SK-N-SH treated with all-trans-retinoic acid at 6 μM for 48 hours (cell line): Measurements from ENCODE around the gene ARHGEF37.
A peak's percentile ranks its signal among the peaks of the same experiment; 100 is the strongest.
"Not testable (repeated sequence)": the region's sequence is repeated elsewhere in the genome, so short reads cannot be mapped to it uniquely, and the experiment has no call there.

Experiments used
- ATAC-seq: fragments of 200-7000 bp; cut with Tn5 transposase; 3 replicates; pipeline ENCODE4 v1.9.1; 2020; ENCODE audit warnings: mild to moderate bottlenecking, moderate library complexity
- ARNTL ChIP-seq: fragments of 450-650 bp; formaldehyde crosslinking; IDR thresholded peaks from 2 replicates; pipeline ENCODE4 v1.5.0; 2020; ENCODE audit warnings: low read depth, mild to moderate bottlenecking, moderate library complexity, borderline replicate concordance
- BACH2 ChIP-seq: fragments of 250-450 bp; sonication (Bioruptor Pico); IDR thresholded peaks from 2 replicates; pipeline ENCODE4 v1.9.0; 2021; ENCODE audit warnings: mild to moderate bottlenecking, borderline replicate concordance
- CREB5 ChIP-seq: fragments of 250-450 bp; sonication (Bioruptor Pico); IDR thresholded peaks from 2 replicates; pipeline ENCODE4 v1.5.1; 2020; ENCODE audit warnings: low read depth, mild to moderate bottlenecking, moderate library complexity
- ESRRG ChIP-seq: fragments of 250-450 bp; sonication (Bioruptor Pico); IDR thresholded peaks from 2 replicates; pipeline ENCODE4 v1.6.1; 2021; ENCODE audit warnings: mild to moderate bottlenecking
- GLIS3 ChIP-seq: fragments of 250-450 bp; sonication (Bioruptor Pico); IDR thresholded peaks from 2 replicates; pipeline ENCODE4 v1.5.0; 2020; ENCODE audit warnings: mild to moderate bottlenecking, moderate library complexity
- ISL1 ChIP-seq: fragments of 250-450 bp; sonication (Bioruptor Pico); IDR thresholded peaks from 2 replicates; pipeline ENCODE4 v2.1.2; 2022; ENCODE audit warnings: mild to moderate bottlenecking, moderate library complexity
- OSR1 ChIP-seq: fragments of 250-450 bp; sonication (Bioruptor Pico); IDR thresholded peaks from 2 replicates; pipeline ENCODE4 v1.8.0; 2022; ENCODE audit warnings: moderate library complexity, mild to moderate bottlenecking, inconsistent platforms
- PATZ1 ChIP-seq: fragments of 250-450 bp; sonication (Bioruptor Pico); IDR thresholded peaks from 2 replicates; pipeline ENCODE4 v1.8.0; 2020; ENCODE audit warnings: mild to moderate bottlenecking, moderate library complexity, borderline replicate concordance
- POU6F1 ChIP-seq: fragments of 250-450 bp; sonication (Bioruptor Pico); IDR thresholded peaks from 2 replicates; pipeline ENCODE4 v1.8.0; 2021; ENCODE audit warnings: low read depth, mild to moderate bottlenecking, moderate library complexity, borderline replicate concordance
- PPARA ChIP-seq: fragments of 250-450 bp; sonication (Bioruptor Pico); IDR thresholded peaks from 2 replicates; pipeline ENCODE4 v1.5.0; 2020; ENCODE audit warnings: mild to moderate bottlenecking, borderline replicate concordance
- RARB ChIP-seq: fragments of 250-450 bp; sonication (Bioruptor Pico); IDR thresholded peaks from 2 replicates; pipeline ENCODE4 v1.8.0; 2021; ENCODE audit warnings: mild to moderate bottlenecking, moderate library complexity
- SNAI2 ChIP-seq: fragments of 250-450 bp; sonication (Bioruptor Pico); IDR thresholded peaks from 2 replicates; pipeline ENCODE4 v1.5.0; 2020; ENCODE audit warnings: mild to moderate bottlenecking, moderate library complexity
- TCF4 ChIP-seq: fragments of 250-450 bp; sonication (Bioruptor Pico); IDR thresholded peaks from 2 replicates; pipeline ENCODE4 v1.8.0; 2021; ENCODE audit warnings: mild to moderate bottlenecking, moderate library complexity, borderline replicate concordance
- TOX ChIP-seq: fragments of 250-450 bp; sonication (Bioruptor Pico); IDR thresholded peaks from 2 replicates; pipeline ENCODE4 v1.8.0; 2021; ENCODE audit warnings: mild to moderate bottlenecking, moderate library complexity, borderline replicate concordance
- TSHZ2 ChIP-seq: fragments of 250-450 bp; sonication (Bioruptor Pico); IDR thresholded peaks from 2 replicates; pipeline ENCODE4 v1.5.0; 2020; ENCODE audit warnings: mild to moderate bottlenecking, moderate library complexity
- ZC3H10 ChIP-seq: fragments of 250-450 bp; sonication (Bioruptor Pico); IDR thresholded peaks from 2 replicates; pipeline ENCODE4 v1.5.1; 2021; ENCODE audit warnings: mild to moderate bottlenecking, moderate library complexity
- ZFP3 ChIP-seq: fragments of 250-450 bp; sonication (Bioruptor Pico); IDR thresholded peaks from 2 replicates; pipeline ENCODE4 v1.5.0; 2020; ENCODE audit warnings: mild to moderate bottlenecking, moderate library complexity
- ZFP30 ChIP-seq: fragments of 450-650 bp; formaldehyde crosslinking; IDR thresholded peaks from 2 replicates; pipeline ENCODE4 v1.5.0; 2022; ENCODE audit warnings: mild to moderate bottlenecking, moderate library complexity
- ZNF565 ChIP-seq: fragments of 450-650 bp; formaldehyde crosslinking; conservative IDR thresholded peaks from 2 replicates; pipeline ENCODE4 v1.5.0; 2020; ENCODE audit warnings: low read depth, mild to moderate bottlenecking, moderate library complexity
- ZNF70 ChIP-seq: fragments of 450-650 bp; formaldehyde crosslinking; IDR thresholded peaks from 2 replicates; pipeline ENCODE4 v1.5.0; 2020; ENCODE audit warnings: mild to moderate bottlenecking, moderate library complexity
- ZNF8 ChIP-seq: fragments of 450-650 bp; formaldehyde crosslinking; IDR thresholded peaks from 2 replicates; pipeline ENCODE4 v1.5.0; 2020; ENCODE audit warnings: mild to moderate bottlenecking, moderate library complexity

The ARHGEF37 gene

GRCh38 chr5:149667084-149667828 is 86.0 kb downstream of the ARHGEF37 start:
- peak; percentile 64 for ATAC-seq

GRCh38 chr5:149667829-149668330 is 86.6 kb downstream of the ARHGEF37 start:
- no peak for ATAC-seq
- TF ChIP-seq TSHZ2 (CRISPR knock-in tag) = no peak
- no peak for TF ChIP-seq SNAI2 (CRISPR knock-in tag)
- no peak for TF ChIP-seq ISL1
- TF ChIP-seq RARB (CRISPR knock-in tag) = no peak
- no peak for TF ChIP-seq ESRRG
- no peak for TF ChIP-seq ZNF565 (CRISPR knock-in tag)
- TF ChIP-seq ZFP3 (CRISPR knock-in tag) = no peak
- no peak for TF ChIP-seq ZNF70
- no peak for TF ChIP-seq CREB5
- no peak for TF ChIP-seq TCF4 (CRISPR knock-in tag)
- TF ChIP-seq ZNF8 = no peak
- no peak for TF ChIP-seq TOX (CRISPR knock-in tag)

More at GRCh38 chr5:149667084-149667828, 86.0 kb downstream of the ARHGEF37 start:
- TF ChIP-seq ISL1 = no peak
- no peak for TF ChIP-seq OSR1 (CRISPR knock-in tag)
- no peak for TF ChIP-seq TCF4 (CRISPR knock-in tag)

GRCh38 chr5:149669273-149669672 is 88.0 kb downstream of the ARHGEF37 start:
- not testable (repeated sequence) for ATAC-seq

GRCh38 chr5:149671544-149671943 is 90.2 kb downstream of the ARHGEF37 start:
- no peak for TF ChIP-seq TOX (CRISPR knock-in tag)
- no peak for TF ChIP-seq ZNF565 (CRISPR knock-in tag)
- no peak for TF ChIP-seq TSHZ2 (CRISPR knock-in tag)
- TF ChIP-seq ZNF70 = no peak
- TF ChIP-seq BACH2 (CRISPR knock-in tag) = no peak
- TF ChIP-seq TCF4 (CRISPR knock-in tag) = no peak
- TF ChIP-seq PATZ1 (CRISPR knock-in tag) = no peak
- no peak for TF ChIP-seq ZFP3 (CRISPR knock-in tag)
- TF ChIP-seq ISL1 = no peak
- no peak for TF ChIP-seq SNAI2 (CRISPR knock-in tag)
- TF ChIP-seq ARNTL = no peak
- no peak for TF ChIP-seq POU6F1 (CRISPR knock-in tag)
- no peak for TF ChIP-seq ZFP30
- TF ChIP-seq OSR1 (CRISPR knock-in tag) = no peak
- TF ChIP-seq RARB (CRISPR knock-in tag) = no peak
- no peak for TF ChIP-seq ZC3H10
- TF ChIP-seq ESRRG = no peak
- no peak for TF ChIP-seq PPARA
- no peak for TF ChIP-seq GLIS3 (CRISPR knock-in tag)
- no peak for ATAC-seq
